RCC 7860 (cell line): ENCODE results near the gene BCAS3.
"Not testable (repeated sequence)": the region's sequence is repeated elsewhere in the genome, so short reads cannot be mapped to it uniquely, and the experiment has no call there.

Experiments
- DNase-seq: peaks from one replicate; pipeline ENCODE4 v3.0.0-alpha.2; 2015; ENCODE audit warnings: low spot score
- FAIRE-seq: peaks from 2 replicates; lab custom pipeline; 2012; peaks lifted over from hg19 to GRCh38; lab: Jason Lieb, UNC

BCAS3 gene

DNA sequence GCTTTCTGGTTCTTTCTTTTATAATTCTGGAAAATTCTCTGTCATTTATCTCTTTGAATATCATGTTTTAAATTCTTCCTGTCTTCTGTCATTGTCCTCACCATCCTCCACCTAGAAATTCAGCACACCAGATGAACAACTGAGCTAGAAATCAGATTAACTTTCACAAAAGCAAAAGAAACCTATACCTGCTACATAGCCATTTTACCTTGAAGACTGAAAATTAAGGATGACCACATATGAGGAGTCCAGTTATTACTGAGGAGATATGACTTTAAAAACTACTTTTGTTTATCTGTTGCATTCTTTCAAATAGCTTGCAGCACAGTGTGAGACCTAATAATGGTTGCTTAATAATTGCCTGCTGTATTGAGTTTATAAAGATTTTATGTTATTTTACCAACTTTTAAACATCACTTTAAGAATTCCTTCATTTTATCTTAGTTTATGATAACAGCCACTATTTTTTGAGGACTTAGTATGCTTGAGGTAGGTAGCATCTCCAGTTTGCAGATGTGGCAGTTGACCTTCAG lies 104.3 kb downstream of the BCAS3 start:
- FAIRE-seq, result no peak
- DNase-seq, result no peak

DNA sequence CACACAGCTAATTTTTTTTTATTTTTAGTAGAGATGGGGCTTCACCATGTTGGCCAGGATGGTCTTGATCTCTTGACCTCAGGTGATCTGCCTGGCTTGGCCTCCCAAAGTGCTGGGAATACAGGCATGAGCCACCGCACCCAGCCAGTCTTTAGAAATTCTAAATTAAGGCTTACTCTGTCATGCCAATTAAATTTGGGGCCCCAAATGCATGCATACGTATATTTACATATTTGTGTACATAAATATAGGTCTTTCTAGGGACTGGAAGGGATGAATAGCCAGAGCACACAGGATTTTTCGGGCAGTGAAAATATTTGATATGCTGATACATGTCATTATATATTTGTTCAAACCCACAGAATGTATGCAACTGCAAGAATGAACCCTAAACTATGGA lies 105.1 kb downstream of the BCAS3 start:
- DNase-seq (no peak), FAIRE-seq (no peak)

DNA sequence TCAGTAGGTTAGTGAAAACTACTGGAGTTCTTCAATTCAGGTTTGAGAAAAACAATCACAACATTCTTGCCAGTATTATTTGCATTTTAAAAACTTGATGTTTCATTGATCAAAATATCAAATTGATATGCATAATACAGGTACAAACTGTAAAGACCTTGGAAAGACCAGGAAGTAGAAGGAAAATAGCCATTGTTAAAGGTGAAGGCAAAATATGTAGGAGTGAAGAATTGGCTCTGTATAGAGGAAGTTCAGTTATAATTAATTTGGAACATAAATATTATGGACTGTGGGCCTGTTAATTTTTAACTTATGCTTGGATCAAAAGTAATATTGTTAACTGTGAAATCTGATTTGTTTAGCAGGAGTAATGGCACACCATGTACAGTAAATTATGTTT lies 112.6 kb downstream of the BCAS3 start:
- FAIRE-seq (no peak), DNase-seq (no peak)

DNA sequence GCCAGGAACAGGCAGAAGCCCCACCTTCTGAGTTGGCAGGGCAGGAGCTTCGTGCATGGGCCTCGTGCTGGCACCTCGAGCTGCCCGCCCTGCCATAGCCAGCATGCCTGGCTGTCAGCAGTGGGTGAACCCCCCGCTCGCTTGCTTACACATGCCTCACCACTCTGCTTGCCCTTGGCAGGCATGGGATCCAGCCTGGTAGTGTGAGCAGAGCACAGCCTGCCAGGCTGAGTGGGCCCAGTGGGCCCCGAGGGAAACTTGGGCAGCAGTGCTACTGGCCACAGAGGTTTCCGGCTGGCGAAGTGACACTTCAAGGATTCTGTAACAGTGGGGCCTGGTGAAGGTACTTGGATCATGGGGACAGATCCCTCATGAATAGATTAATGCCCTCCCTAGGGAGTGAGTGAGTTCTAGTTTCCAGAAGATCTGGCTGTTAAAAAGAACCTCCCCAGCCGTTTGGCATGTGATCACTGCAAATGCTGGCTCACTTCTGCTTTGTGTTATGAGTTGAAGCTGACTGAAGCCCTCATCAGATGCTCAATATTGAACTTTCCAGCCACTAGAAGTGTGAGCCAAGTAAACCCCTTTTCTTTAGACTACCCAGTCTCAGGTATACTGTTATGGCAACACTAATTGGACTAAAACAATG lies 114.7 kb downstream of the BCAS3 start:
- FAIRE-seq (no peak), DNase-seq (no peak)

DNA sequence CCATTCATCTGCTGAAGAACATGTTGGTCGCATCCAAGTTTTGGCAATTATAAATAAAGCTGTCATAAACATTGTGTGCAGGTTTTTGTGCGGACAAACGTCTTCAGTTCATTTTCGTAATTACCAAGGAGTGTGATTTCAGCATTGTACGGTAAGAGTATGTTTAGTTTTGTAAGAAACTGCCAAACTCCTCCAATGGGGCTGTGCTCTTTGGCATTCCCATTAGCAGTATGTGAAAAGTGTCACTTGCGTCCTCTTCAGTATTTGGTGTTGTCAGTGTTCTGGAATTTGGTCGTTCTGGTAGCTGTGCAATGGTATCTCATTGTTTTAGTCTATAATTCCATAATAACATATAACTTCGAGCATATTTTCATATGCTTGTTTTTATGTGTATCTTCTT lies 120.9 kb downstream of the BCAS3 start:
- FAIRE-seq, result no peak
- DNase-seq, result no peak

DNA sequence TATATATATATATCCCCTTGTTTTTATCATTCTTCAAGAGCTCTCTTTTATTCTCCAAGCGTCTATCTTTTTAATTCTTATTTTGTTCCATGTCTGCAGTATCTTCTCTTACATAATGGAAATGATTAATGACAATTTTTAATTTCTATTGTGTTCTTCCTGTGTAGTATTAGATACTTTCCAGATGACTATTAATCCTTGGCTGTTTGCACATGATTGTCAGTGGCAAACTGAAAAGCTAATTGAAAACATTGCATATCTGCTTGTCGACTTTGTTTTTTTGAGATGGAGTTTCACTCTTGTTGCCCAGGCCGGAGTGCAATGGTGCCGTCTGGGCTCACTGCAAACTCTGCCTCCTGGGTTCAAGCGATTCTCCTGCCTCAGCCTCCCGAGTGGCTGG lies 124.7 kb downstream of the BCAS3 start:
- DNase-seq (no peak), FAIRE-seq (no peak)

DNA sequence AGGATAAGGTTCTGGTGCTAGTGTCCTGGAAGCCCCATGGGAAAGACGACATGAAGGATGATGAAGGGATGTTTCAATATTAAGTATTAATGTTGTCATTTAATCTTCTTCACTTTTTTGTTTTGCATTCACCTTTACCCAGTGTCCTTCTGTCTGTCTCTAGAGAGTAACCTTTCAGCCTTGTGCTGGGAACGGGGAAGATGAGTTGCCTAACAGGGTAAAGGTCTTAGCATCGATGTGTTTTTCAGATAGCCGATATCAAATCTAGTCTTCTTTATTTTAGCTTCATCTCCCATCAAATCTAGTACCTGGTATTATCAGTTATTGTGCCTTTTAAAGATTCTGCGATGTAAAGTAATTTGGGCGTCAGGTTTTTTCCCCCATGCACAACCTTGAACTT lies 125.4 kb downstream of the BCAS3 start:
- DNase-seq (no peak), FAIRE-seq (no peak)

DNA sequence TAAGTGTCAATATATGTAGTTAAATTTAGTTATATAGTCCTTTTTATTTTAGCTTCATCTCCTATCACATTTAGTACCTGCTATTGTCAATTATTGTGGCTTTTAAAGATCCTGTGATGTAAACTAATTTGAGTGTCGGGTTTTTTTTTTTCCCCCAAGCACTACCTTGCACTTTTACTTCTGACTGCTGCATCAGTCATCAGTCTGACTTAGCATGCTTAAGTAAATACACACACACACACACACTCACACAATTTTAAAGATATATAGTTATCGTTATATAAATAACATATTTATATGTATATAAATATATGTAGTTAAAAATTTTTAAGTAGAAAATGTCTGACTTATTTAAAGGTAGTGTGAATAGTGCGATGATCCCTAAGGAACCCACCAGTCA lies 127.2 kb downstream of the BCAS3 start:
- FAIRE-seq, result no peak

DNA sequence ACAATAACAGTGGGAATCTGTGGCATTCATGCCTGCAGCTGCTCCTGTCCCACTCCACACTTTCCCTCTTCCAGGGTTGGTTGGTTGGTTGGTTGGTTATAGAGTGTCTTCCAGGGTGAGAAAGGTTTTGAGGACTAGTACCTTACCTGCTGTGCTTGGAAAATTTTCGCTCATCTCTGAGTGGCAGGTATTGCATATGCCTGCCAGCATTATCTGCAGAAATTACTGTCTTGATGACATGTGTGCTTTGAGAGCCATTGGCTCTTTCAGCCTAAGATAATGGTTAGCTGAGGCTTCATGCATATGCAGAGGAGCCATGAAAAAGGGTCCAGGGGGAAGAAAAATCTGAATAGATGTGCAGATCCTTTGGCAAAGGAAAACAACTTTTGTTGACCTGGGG lies 131.8 kb downstream of the BCAS3 start:
- FAIRE-seq (no peak), DNase-seq (no peak)

More for the DNA sequence above, 127.2 kb downstream of the BCAS3 start:
- no peak for DNase-seq

DNA sequence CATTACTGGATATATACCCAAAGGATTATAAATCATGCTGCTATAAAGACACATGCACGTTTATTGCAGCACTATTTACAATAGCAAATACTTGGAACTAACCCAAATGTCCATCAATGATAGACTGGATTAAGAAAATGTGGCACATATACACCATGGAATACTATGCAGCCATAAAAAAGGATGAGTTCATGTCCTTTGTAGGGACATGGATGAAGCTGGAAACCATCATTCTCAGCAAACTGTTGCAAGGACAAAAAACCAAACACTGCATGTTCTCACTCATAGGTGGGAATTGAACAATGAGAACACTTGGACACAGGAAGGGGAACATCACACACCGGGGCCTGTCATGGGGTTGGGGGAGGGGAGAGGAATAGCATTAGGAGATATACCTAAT lies 137.3 kb downstream of the BCAS3 start:
- not testable (repeated sequence) for FAIRE-seq, DNase-seq

DNA sequence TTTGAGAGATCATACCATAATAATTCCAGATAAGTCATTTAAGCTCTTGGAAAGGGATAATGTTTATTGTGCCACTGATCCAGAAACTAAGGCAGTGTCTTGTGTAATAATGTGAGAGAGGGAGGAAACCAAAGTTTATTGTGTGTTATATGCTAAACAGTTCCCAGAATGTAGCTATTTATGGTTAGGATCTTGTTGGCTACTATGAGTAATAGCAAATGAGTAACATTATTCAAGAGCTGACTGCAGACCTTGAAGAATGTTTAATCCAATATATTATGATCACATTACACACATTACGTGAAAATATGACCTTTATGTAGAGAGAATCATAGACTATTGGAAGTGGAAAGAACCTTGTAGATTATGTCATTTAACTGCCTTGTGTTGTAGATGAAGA lies 139.5 kb downstream of the BCAS3 start:
- peak; percentile 42 for DNase-seq
- FAIRE-seq, result peak; percentile 59

DNA sequence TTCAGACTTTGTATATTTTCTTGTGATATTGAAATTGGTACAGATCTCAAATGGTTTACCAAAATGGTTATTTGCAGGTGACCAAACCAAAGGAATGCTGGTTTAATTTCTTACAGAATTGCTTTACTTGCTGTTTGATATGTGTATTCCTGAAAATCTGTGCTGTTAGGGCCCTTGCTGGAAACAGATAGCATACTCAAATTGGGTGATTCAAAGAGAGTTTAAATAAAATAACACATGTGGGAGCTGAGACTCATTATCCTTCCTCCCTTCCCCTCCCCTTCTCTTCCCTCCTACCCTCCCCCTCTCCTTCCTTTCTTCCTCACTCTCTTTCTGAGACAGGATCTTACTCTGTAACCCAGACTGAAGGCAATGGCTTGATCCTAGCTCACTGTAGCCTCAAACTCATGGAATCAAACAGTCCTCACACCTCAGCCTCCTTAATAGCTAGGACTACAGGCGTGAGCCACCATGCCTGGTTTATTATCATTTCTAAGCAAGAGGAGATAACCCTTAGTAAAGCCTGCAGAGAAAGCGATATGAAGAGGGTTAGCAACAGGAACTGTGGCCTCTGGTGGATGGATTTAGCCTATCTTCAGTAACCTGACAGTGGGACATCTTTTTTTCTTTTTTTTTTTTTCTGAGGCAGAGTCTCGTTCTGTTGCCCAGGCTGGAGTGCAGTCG lies 141.9 kb downstream of the BCAS3 start:
- FAIRE-seq (no peak), DNase-seq (no peak)

DNA sequence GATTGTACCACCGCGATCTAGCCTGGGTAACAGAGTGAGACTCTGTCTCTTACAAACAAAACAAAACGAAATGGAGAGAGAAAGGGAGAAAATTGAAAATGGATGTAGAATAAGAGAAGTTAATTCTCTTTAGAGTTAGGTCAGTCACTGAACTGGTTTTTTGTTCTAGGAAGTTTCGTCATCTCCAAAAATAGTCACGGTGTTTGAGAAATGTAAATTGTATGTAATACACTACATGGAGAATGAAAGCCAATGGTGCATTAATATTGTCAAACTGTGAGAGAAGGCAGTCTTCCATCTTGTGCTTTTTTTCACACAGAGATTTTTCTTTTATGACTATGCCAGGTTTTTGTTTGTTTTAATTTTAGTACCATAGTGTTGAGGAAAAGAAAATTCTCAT lies 145.9 kb downstream of the BCAS3 start:
- DNase-seq (no peak), FAIRE-seq (no peak)

DNA sequence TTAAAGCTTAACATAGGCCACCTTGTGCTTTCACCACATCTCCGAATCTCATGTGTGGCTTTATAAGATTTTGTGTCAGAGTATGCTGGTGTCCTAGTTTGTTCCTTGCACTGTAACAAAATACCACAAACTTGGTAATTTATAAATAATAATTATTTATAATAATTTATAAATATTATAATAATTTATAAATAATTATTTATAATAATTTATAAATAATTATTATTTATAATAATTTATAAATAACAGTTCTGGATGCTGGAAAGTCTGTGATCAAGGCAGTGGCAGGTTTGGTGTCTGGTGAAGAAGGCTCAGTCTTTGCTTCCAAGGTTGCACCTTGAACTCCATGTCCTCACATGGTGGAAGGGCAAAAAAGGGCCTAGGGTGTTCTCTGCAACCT lies 147.7 kb downstream of the BCAS3 start:
- FAIRE-seq (peak; percentile 54), DNase-seq (no peak)

DNA sequence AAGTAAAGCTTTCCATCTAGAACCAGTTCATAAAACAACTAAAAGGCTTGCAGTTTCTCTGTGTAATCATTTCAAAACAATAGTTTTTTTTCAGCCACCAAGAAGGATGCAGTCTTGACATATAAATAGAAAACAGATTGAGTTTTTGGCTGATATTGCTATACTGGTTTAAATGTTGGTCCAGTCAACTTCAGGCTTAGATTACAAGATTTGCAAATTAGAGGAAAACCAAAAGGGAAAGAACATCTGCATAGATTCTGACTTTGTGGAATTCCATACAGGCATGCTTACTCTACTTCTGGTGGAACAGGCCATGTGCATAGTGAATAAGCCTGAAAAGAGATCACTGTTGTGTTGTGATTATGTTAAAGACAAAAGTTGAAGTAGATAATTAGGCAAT lies 150.3 kb downstream of the BCAS3 start:
- DNase-seq (no peak), FAIRE-seq (no peak)

DNA sequence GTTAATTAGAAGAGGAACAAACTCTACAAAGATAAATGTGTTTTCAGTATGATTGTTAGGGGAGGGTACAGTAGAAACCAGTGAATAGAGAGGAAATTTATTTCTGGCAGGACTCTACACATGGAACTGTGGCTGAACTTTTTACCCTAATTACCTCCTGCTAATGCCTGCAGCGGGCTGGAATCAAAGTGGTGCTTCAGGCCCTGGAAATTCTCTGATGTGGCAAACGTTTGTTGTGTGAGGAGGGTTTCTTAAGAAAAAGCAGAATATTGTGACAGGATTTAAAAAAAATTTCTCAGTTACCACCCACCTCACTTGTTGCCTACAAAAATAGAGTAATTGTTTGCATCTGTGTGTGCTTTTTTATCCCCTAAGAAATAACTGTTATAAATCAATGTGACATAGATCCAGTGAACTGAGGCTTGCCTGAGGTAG lies 154.5 kb downstream of the BCAS3 start:
- FAIRE-seq (no peak), DNase-seq (no peak)

DNA sequence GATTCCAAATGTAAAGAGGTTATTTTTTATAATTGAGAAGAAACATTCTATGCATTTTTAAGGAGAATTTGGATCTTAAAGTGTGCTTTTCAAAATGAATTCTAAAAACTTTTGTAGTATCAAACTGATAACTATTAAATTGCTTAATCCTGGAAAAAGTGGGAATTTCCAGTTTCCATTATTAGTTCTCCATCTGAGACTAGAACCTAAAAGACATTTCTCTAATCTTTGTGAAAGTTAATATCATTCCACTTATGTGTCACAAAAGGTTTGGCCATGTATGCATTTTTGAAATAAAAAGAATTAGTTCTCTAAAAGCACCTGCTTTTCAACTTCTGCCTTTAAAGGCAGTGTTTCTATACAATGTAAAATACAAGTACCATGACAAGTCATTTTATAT lies 155.0 kb downstream of the BCAS3 start:
- FAIRE-seq (no peak), DNase-seq (no peak)

DNA sequence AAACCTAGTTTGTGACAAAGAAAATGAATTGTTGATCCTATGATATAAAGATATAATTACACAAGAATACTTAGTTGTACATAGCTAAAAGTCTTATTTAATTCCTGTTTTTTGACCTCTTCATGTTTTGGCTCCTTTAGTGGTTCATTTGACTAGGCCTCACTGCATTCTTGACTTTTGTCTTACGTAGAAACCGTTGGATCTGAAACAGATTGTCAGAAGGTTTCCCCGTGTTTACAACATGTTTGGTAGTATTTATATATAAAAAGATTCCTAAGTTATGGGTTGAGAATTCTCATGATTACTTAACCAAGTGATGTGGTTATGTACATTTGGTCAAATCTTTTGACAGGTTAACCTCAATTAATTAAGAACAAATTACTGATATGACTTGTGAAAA lies 162.8 kb downstream of the BCAS3 start:
- FAIRE-seq (no peak), DNase-seq (no peak)

DNA sequence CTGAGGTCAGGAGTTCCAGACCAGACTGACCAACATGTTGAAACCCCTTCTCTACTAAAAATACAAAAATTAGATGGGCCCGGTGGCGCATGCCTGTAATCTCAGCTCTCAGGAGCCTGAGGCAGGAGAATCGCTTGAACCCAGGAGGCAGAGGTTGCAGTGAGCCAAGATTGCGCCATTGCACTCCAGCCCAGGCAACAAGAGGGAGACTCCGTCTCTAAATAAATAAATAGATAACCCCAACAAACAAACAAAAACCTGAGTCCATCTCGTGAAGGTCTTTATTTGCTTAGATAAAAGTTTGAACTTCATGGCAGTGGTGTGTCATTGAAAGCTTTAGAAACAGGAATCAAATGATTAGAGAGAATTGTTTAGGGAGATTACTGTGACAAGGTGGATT lies 167.4 kb downstream of the BCAS3 start:
- no peak for DNase-seq
- no peak for FAIRE-seq

DNA sequence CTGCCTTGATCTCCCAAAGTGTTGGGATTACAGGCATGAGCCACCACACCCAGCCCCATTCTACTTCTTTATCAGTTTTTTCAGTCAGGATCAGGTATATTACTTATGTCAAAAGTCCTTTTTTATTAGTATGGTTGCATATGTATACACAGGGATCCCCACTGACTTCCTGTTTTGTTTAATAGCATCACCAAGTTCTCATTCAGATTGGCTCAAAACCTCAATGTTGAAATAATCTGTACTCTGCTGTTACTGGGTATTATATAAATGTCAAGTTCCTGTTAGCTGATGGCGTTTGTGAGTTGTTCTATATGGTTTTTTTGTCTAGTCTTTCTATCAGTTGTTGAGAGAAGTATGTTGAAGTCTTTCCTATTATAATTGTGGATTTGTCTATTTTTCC lies 168.5 kb downstream of the BCAS3 start:
- no peak for DNase-seq
- FAIRE-seq, result no peak

DNA sequence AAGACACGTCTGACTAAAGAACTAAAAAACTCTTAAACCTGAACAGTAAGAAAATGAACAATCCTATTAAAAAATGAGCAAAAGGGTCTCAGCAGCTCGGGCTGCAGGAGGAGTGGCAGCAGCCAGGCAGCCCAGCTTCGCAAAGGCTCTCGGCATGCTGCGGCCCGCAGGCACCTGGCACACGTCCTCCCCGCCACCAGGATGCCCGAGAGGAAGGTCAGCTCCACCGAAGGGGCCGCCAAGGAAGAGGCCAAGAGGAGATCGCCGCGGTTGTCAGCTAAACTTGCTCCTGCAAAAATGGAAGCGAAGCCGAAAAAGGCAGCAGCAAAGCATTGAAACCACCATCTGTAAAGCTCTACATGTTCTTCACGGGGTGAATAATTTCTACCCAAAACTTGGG lies 173.5 kb downstream of the BCAS3 start:
- FAIRE-seq, result no peak
- no peak for DNase-seq

DNA sequence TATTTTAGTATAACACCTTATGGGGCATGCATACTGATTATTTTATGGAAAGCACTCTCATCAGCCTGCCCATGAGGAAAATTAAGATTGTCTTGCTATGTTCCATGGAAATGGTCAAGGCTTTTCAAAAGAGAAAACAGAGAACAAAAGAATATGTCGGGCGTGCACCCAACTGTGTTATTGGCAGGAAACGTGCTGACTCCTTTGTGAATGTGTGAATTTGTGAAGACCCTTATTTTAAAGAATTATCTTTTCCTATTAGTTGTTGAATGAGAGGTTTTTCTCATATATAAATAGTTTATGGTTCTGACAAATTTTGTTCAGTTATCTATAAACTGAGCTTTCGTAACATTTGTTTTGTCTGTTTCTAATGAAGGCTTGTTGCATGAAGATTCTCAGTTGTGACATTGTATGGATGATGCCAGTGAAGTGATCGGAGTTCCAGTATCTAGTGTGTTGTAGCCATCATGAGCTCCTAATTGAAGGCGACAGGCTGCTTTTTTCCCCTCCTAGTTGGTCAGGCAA lies 180.0 kb downstream of the BCAS3 start:
- DNase-seq (no peak), FAIRE-seq (no peak)
